SU-DHL-6 (cell line): ENCODE data around the gene IST1.

Experiments
- H2AFZ ChIP-seq: fragments of 200-600 bp; sonication (generic); 2 replicates; pipeline ENCODE4 v1.6.1; 2014; ENCODE audit warnings: low read depth, mild to moderate bottlenecking, moderate library complexity, mixed read lengths, antibody characterized with exemption, low read length; ENCODE audit not compliant: severe bottlenecking
- H3F3A ChIP-seq: fragments of 200-600 bp; shearing (Covaris generic); 2 replicates; pipeline ENCODE4 v1.6.0; 2016; ENCODE audit warnings: antibody characterized with exemption, mild to moderate bottlenecking; ENCODE audit not compliant: insufficient read depth
- H3K27ac ChIP-seq: fragments of 200-600 bp; sonication (generic); 2 replicates; pipeline ENCODE4 v1.5.1; 2016; ENCODE audit warnings: low read depth, mild to moderate bottlenecking, low read length, moderate library complexity, mixed read lengths
- H3K27me3 ChIP-seq: fragments of 200-600 bp; sonication (generic), shearing (Covaris generic); 2 replicates; pipeline ENCODE4 v1.6.0; 2014; ENCODE audit warnings: mild to moderate bottlenecking, low read length
- H3K36me3 ChIP-seq: fragments of 200-600 bp; sonication (generic); 2 replicates; pipeline ENCODE4 v1.6.1; 2014; ENCODE audit warnings: mild to moderate bottlenecking, low read length, mixed read lengths
- H3K4me2 ChIP-seq: fragments of 300-600, 200-600 bp; shearing (Covaris generic), sonication (generic); 2 replicates; pipeline ENCODE4 v1.6.0; 2014; ENCODE audit warnings: low read length, low read depth, mild to moderate bottlenecking; ENCODE audit not compliant: poor library complexity, severe bottlenecking
- H3K4me3 ChIP-seq: fragments of 200-600 bp; sonication (generic); 2 replicates; pipeline ENCODE4 v1.5.1; 2014; ENCODE audit warnings: antibody characterized with exemption, low read length, mild to moderate bottlenecking, mixed read lengths; ENCODE audit not compliant: insufficient read depth, poor library complexity, severe bottlenecking
- H3K79me2 ChIP-seq: fragments of 200-600 bp; sonication (generic); 2 replicates; pipeline ENCODE4 v1.6.1; 2014; ENCODE audit warnings: mild to moderate bottlenecking, low read length, moderate library complexity; ENCODE audit not compliant: insufficient read depth
- H3K9ac ChIP-seq: fragments of 200-600 bp; sonication (generic); 2 replicates; pipeline ENCODE4 v1.7.0; 2014; ENCODE audit warnings: mild to moderate bottlenecking, low read length
- H3K9me2 ChIP-seq: fragments of 200-600 bp; sonication (generic); replicated peaks from 2 replicates; pipeline ENCODE4 v1.6.1; 2014; ENCODE audit warnings: low read length; ENCODE audit not compliant: insufficient read depth
- H3K9me3 ChIP-seq: fragments of 200-600 bp; sonication (generic); 2 replicates; pipeline ENCODE4 v1.6.1; 2014; ENCODE audit warnings: low read length, mixed read lengths; ENCODE audit not compliant: insufficient read depth
- H4K20me1 ChIP-seq: fragments of 200-600 bp; sonication (generic); 2 replicates; pipeline ENCODE4 v1.6.1; 2014; ENCODE audit warnings: low read depth, mild to moderate bottlenecking, antibody characterized with exemption, low read length, moderate library complexity, mixed read lengths
- CTCF ChIP-seq: fragments of 200-600 bp; sonication (generic); IDR thresholded peaks from one replicate; pipeline ENCODE4 v1.5.1; 2017; ENCODE audit warnings: antibody characterized with exemption, mild to moderate bottlenecking, low read length, moderate library complexity; ENCODE audit not compliant: insufficient read depth, poor library complexity, severe bottlenecking
- EZH2phosphoT487 ChIP-seq: fragments of 200-600 bp; sonication (generic), shearing (Covaris generic); conservative IDR thresholded peaks from 2 replicates; pipeline ENCODE4 v1.6.1; 2018; ENCODE audit warnings: mild to moderate bottlenecking, antibody characterized with exemption, low read length, moderate library complexity, mixed read lengths

The IST1 gene

GRCh38 chr16:71893888-71894228 lies 1.5 kb upstream of the IST1 start:
- TF ChIP-seq EZH2phosphoT487: no peak
- TF ChIP-seq CTCF: no peak
- Histone ChIP-seq H3F3A (peaks cover 17% of the 10 kb centered on the region), H3K36me3 (0 out of 2 replicates have a peak, but pooled peaks cover 2% of the 10 kb centered on the region), H3K9ac (peak overlapping the region; percentile 91), H3K4me2 (peak overlapping the region; percentile 75), H3K9me3 (no peaks in the 10 kb centered on the region), H3K79me2 (peaks cover 35% of the 10 kb centered on the region), H3K4me3 (peak overlapping the region; percentile 68), H4K20me1 (peaks cover 13% of the 10 kb centered on the region; the same call in 1 of the 2 replicates), H3K27me3 (no peaks in the 10 kb centered on the region), H2AFZ (peak overlapping the region; percentile 83), H3K27ac (peak overlapping the region; percentile 69), H3K9me2 (no peaks in the 10 kb centered on the region)

GRCh38 chr16:71894229-71894920 lies 956 bp upstream of the IST1 start:
- H3K27ac ChIP-seq: peak overlapping the region; percentile 69
- peaks cover 40% of the 10 kb centered on the region for H3K79me2 ChIP-seq
- TF ChIP-seq EZH2phosphoT487 (no peak), CTCF (no peak)
- H4K20me1 ChIP-seq: peaks cover 18% of the 10 kb centered on the region; the same call in 1 of the 2 replicates
- no peaks in the 10 kb centered on the region for H3K9me2 ChIP-seq
- peak overlapping the region; percentile 75 for H3K4me2 ChIP-seq
- H3F3A ChIP-seq: peaks cover 22% of the 10 kb centered on the region
- no peaks in the 10 kb centered on the region for H3K9me3 ChIP-seq
- H3K4me3 ChIP-seq: peak overlapping the region; percentile 68
- H2AFZ ChIP-seq: peak overlapping the region; percentile 83
- H3K9ac ChIP-seq: peak overlapping the region; percentile 91
- 0 out of 2 replicates have a peak, but pooled peaks cover 2% of the 10 kb centered on the region for H3K36me3 ChIP-seq
- H3K27me3 ChIP-seq: no peaks in the 10 kb centered on the region

- H3K27ac ChIP-seq: peak overlapping the region; percentile 66
- H3F3A ChIP-seq: peaks cover 33% of the 10 kb centered on the region
- 0 out of 2 replicates have a peak, but pooled peaks cover 2% of the 10 kb centered on the region for H3K36me3 ChIP-seq
- peak overlapping the region; percentile 91 for H3K9ac ChIP-seq
- H3K4me2 ChIP-seq: peak overlapping the region; percentile 100
- peaks cover 24% of the 10 kb centered on the region for H4K20me1 ChIP-seq
- peak overlapping the region; percentile 68 for H3K4me3 ChIP-seq
- TF ChIP-seq CTCF: no peak
- no peak for TF ChIP-seq EZH2phosphoT487
- peaks cover 55% of the 10 kb centered on the region for H3K79me2 ChIP-seq
- H3K9me3 ChIP-seq: no peaks in the 10 kb centered on the region
- H2AFZ ChIP-seq: peak overlapping the region; percentile 3
- no peaks in the 10 kb centered on the region for H3K27me3 ChIP-seq
- no peaks in the 10 kb centered on the region for H3K9me2 ChIP-seq
These were observed 491 bp downstream of the IST1 start for GRCh38 chr16:71895679-71896365.
